Measurements from ENCODE around the gene KIR2DL1.
"Not testable (repeated sequence)": the region's sequence is repeated elsewhere in the genome, so short reads cannot be mapped to it uniquely, and the experiment has no call there.

- TF ChIP-seq CTCF (IDR thresholded peaks at IDR 0.05; ENCODE audit: low read length); EZH2 (optimal IDR thresholded peaks at IDR 0.05; ENCODE audit: low read depth, low read length): not testable (repeated sequence)
Observed at GRCh38 chr19:54738306-54738705, 31.3 kb upstream of the KIR2DL1 start, which contains the start of gene KIR2DL3.
